SU-DHL-6 (cell line): ENCODE results near the gene ANKRD17.

ENCODE experiments used
- CTCF ChIP-seq: fragments of 200-600 bp; sonication (generic); IDR thresholded peaks from one replicate; pipeline ENCODE4 v1.5.1; 2017; ENCODE audit warnings: antibody characterized with exemption, mild to moderate bottlenecking, low read length, moderate library complexity; ENCODE audit not compliant: insufficient read depth, poor library complexity, severe bottlenecking
- EZH2phosphoT487 ChIP-seq: fragments of 200-600 bp; sonication (generic), shearing (Covaris generic); conservative IDR thresholded peaks from 2 replicates; pipeline ENCODE4 v1.6.1; 2018; ENCODE audit warnings: mild to moderate bottlenecking, antibody characterized with exemption, low read length, moderate library complexity, mixed read lengths

- no peak for TF ChIP-seq CTCF
- no peak for TF ChIP-seq EZH2phosphoT487
These were observed 26.8 kb downstream of the ANKRD17 start for GRCh38 chr4:73231518-73232487.
